ENCODE measurements around the gene SH3GL1.

The SH3GL1 gene, protein sequence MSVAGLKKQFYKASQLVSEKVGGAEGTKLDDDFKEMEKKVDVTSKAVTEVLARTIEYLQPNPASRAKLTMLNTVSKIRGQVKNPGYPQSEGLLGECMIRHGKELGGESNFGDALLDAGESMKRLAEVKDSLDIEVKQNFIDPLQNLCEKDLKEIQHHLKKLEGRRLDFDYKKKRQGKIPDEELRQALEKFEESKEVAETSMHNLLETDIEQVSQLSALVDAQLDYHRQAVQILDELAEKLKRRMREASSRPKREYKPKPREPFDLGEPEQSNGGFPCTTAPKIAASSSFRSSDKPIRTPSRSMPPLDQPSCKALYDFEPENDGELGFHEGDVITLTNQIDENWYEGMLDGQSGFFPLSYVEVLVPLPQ

DNA sequence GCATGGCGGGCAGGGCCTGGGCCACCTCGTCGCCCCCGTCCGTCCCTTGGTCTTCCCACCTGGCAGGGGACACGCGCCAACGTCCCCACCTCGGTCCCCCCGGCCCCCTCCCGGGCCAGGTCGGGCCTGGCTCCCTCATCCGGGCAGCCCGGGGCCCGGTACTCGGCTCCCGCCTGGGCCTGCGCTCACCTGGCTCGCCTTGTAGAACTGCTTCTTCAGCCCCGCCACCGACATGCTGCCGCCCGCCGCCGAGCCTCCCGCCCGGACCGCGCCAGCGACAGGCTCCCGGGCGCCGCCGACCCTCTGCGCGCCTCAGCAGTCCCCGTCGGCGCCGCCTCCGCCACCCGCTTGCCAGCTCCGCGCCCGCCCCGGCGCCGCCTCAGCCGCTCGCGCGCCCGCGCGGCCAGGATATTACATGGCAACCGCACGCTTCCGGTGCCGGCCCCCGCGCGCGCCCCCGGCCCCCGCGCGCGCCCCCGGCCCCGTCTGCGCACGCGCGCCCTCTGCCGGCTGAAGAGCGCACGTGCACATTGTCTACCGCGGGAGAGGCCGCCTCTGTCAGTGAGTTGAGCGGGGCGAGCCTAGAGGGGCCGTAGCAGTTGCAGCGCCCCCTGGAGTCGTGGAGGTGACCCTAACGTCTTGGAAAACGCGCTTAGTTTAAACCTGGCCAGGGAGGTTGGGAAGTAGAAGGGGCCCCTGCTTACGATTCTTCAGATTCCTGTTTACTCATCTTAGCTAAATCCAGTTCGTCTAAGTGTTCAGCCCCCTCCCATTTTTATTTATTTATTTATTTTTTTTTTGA is at the start of gene SH3GL1:
TSS of gene SH3GL1 (minus strand) at position 413 of the 802 bp plus-strand sequence. CDS start at position 234, 179 bp downstream.
- Histone ChIP-seq H3K9ac (ENCODE audit: low read depth, low read length) (peak within 1 kb of the TSS; percentile 92), H2AFZ (ENCODE audit: low read depth, low read length) (peak within 1 kb of the TSS; percentile 72)

GRCh38 chr19:4449639-4450028 is 49.3 kb upstream of the SH3GL1 start:
- H3K4me3 ChIP-seq (ENCODE audit: low read depth in 1 of 2, low read length in 2 of 2): no peak overlapping the region
- DNase-seq (no peak), ATAC-seq (ENCODE audit: insufficient read depth, low read depth) (no peak)
- H3K27ac ChIP-seq (ENCODE audit: low read length): no peak overlapping the region
- H4K20me1 ChIP-seq (ENCODE audit: insufficient read depth, low read length): peaks cover 67% of the 10 kb centered on the region
- no peaks in the 10 kb centered on the region for H3K27me3 ChIP-seq (ENCODE audit: insufficient read depth, low read length, poor library complexity)
- H3K9ac ChIP-seq (ENCODE audit: low read depth, low read length): no peak overlapping the region
- H3K36me3 ChIP-seq (ENCODE audit: insufficient read depth, low read length): peaks cover 91% of the 10 kb centered on the region
- no peaks in the 10 kb centered on the region for H3K9me3 ChIP-seq (ENCODE audit: insufficient read depth, low read length, severe bottlenecking)
- no peak overlapping the region for H3K4me2 ChIP-seq (ENCODE audit: insufficient read depth, low read length)
- TF ChIP-seq EZH2 (IDR thresholded peaks at IDR 0.05; ENCODE audit: borderline replicate concordance, low read depth, low read length, severe bottlenecking): no peak
- TF ChIP-seq, protein P1, sequence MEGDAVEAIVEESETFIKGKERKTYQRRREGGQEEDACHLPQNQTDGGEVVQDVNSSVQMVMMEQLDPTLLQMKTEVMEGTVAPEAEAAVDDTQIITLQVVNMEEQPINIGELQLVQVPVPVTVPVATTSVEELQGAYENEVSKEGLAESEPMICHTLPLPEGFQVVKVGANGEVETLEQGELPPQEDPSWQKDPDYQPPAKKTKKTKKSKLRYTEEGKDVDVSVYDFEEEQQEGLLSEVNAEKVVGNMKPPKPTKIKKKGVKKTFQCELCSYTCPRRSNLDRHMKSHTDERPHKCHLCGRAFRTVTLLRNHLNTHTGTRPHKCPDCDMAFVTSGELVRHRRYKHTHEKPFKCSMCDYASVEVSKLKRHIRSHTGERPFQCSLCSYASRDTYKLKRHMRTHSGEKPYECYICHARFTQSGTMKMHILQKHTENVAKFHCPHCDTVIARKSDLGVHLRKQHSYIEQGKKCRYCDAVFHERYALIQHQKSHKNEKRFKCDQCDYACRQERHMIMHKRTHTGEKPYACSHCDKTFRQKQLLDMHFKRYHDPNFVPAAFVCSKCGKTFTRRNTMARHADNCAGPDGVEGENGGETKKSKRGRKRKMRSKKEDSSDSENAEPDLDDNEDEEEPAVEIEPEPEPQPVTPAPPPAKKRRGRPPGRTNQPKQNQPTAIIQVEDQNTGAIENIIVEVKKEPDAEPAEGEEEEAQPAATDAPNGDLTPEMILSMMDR (IDR thresholded peaks at IDR 0.05; ENCODE audit: borderline replicate concordance, extremely low read depth, low read length, poor library complexity, severe bottlenecking): no peak
- no peak overlapping the region for H2AFZ ChIP-seq (ENCODE audit: low read depth, low read length)
- H3K4me1 ChIP-seq (ENCODE audit: insufficient read depth, low read length): no peaks in the 10 kb centered on the region
- peaks cover 5% of the 10 kb centered on the region; the same call in 1 of the 2 replicates for H3K79me2 ChIP-seq (ENCODE audit: insufficient read depth, low read length)

More for the DNA sequence above, at the start of gene SH3GL1:
- ATAC-seq (ENCODE audit: insufficient read depth, low read depth) (peak; percentile 60), DNase-seq (peak; percentile 88)
- peaks cover 66% of the 10 kb centered on the region for H3K4me1 ChIP-seq (ENCODE audit: insufficient read depth, low read length)
- no peak for TF ChIP-seq EZH2 (IDR thresholded peaks at IDR 0.05; ENCODE audit: borderline replicate concordance, low read depth, low read length, severe bottlenecking)
- TF ChIP-seq, protein P1 (IDR thresholded peaks at IDR 0.05; ENCODE audit: borderline replicate concordance, extremely low read depth, low read length, poor library complexity, severe bottlenecking): peak; percentile 95
- peaks cover 80% of the 10 kb centered on the region for H3K79me2 ChIP-seq (ENCODE audit: insufficient read depth, low read length)
- H3K4me3 ChIP-seq (ENCODE audit: low read depth in 1 of 2, low read length in 2 of 2): peak within 1 kb of the TSS; percentile 47 to 64; a peak in 3 of 4 replicates
- peak within 1 kb of the TSS; percentile 47 for H3K27ac ChIP-seq (ENCODE audit: low read length)
- peaks cover 50% of the 10 kb centered on the region for H4K20me1 ChIP-seq (ENCODE audit: insufficient read depth, low read length)
- no peaks in the 10 kb centered on the region for H3K27me3 ChIP-seq (ENCODE audit: insufficient read depth, low read length, poor library complexity)
- H3K9me3 ChIP-seq (ENCODE audit: insufficient read depth, low read length, severe bottlenecking): no peaks in the 10 kb centered on the region
- H3K4me2 ChIP-seq (ENCODE audit: insufficient read depth, low read length): peak within 1 kb of the TSS; percentile 88
- H3K36me3 ChIP-seq (ENCODE audit: insufficient read depth, low read length): peaks cover 47% of the 10 kb centered on the region

DNA sequence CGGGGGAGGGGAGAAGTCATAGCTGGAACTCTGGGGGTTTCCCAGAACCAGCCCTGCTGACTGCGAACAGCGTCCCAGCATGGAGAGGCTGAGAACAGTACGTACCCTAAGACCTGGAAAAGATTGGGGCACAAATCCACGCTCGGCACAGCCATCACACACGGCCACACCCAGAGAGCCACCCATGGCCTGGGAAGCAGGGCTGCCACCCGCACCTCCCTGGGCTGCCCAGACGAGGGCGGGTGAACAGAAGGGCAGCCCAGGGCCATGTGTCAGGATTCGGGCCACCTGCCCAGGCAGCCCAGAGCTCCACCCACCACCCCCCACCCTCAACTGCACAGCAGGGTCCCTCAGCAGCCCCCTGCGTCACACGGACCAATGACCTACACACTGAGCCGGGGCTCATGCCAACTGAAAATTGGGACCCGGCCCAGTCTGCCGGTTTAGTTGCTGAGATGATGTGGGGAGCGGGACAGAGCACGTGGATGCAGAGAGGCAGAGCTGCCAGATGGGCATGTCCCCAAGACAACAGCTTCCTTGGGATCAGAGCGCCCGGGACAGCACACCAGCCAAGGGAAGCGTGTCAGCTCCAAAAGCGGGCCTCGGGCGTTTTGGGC is 48.8 kb upstream of the SH3GL1 start:
- Histone ChIP-seq H3K36me3 (ENCODE audit: insufficient read depth, low read length) (peaks cover 92% of the 10 kb centered on the region), H3K4me1 (ENCODE audit: insufficient read depth, low read length) (no peaks in the 10 kb centered on the region), H3K9ac (ENCODE audit: low read depth, low read length) (no peak overlapping the region), H3K4me2 (ENCODE audit: insufficient read depth, low read length) (no peak overlapping the region), H3K79me2 (ENCODE audit: insufficient read depth, low read length) (peaks cover under 1% of the 10 kb centered on the region; the same call in 1 of the 2 replicates), H3K27me3 (ENCODE audit: insufficient read depth, low read length, poor library complexity) (no peaks in the 10 kb centered on the region), H3K27ac (ENCODE audit: low read length) (no peak overlapping the region), H2AFZ (ENCODE audit: low read depth, low read length) (no peak overlapping the region), H3K9me3 (ENCODE audit: insufficient read depth, low read length, severe bottlenecking) (no peaks in the 10 kb centered on the region), H4K20me1 (ENCODE audit: insufficient read depth, low read length) (peaks cover 67% of the 10 kb centered on the region), H3K4me3 (ENCODE audit: low read depth in 1 of 2, low read length in 2 of 2) (no peak overlapping the region)
- no peak for TF ChIP-seq EZH2 (IDR thresholded peaks at IDR 0.05; ENCODE audit: borderline replicate concordance, low read depth, low read length, severe bottlenecking)
- TF ChIP-seq, protein P1 (IDR thresholded peaks at IDR 0.05; ENCODE audit: borderline replicate concordance, extremely low read depth, low read length, poor library complexity, severe bottlenecking): peak; percentile 5
- ATAC-seq (ENCODE audit: insufficient read depth, low read depth) (0 out of 3 replicates have a peak, but pooled peaks have one; percentile 6), DNase-seq (no peak)

Data from DND-41 (cell line).